Central memory CD8-positive, alpha-beta T cell (primary cell): ENCODE measurements around the gene NAP1L4.

Source experiments
- ATAC-seq: fragments of 150-1000 bp; cut with Tn5 transposase; replicated peaks from 2 replicates; pipeline ENCODE4 v1.10.0; 2022; ENCODE audit warnings: mild to moderate bottlenecking, moderate FRiP score, moderate number of reproducible peaks; ENCODE audit not compliant: poor library complexity, severe bottlenecking; ENCODE audit errors: extremely low read depth
- DNase-seq, 2 donors: peaks; one replicate each; pipeline ENCODE4 v3.0.0; 2021; ENCODE audit warnings: low spot score in 2 of 2
- H3K27ac Mint-ChIP-seq: one replicate; pipeline ENCODE4 v1.8.0; 2022; ENCODE audit warnings: low read depth, mild to moderate bottlenecking, moderate library complexity, mixed read lengths
- H3K27me3 Mint-ChIP-seq: one replicate; pipeline ENCODE4 v1.8.0; 2022; ENCODE audit warnings: mixed read lengths
- H3K36me3 Mint-ChIP-seq: one replicate; pipeline ENCODE4 v1.8.0; 2022; ENCODE audit warnings: mild to moderate bottlenecking, moderate library complexity, mixed read lengths; ENCODE audit not compliant: insufficient read depth
- H3K4me1 Mint-ChIP-seq: one replicate; pipeline ENCODE4 v1.8.0; 2022; ENCODE audit warnings: mixed read lengths
- H3K4me3 Mint-ChIP-seq: one replicate; pipeline ENCODE4 v1.8.0; 2022; ENCODE audit warnings: mild to moderate bottlenecking, moderate library complexity, mixed read lengths
- H3K9me3 Mint-ChIP-seq: one replicate; pipeline ENCODE4 v1.8.0; 2022; ENCODE audit warnings: mixed read lengths

NAP1L4 gene

GRCh38 chr11:2960139-2960538 is 32.0 kb downstream of the NAP1L4 start:
- Mint-ChIP-seq H3K4me3 (no peak overlapping the region), H3K36me3 (peaks cover 89% of the 10 kb centered on the region), H3K9me3 (no peaks in the 10 kb centered on the region), H3K27ac (no peak overlapping the region), H3K4me1 (peaks cover 40% of the 10 kb centered on the region), H3K27me3 (no peaks in the 10 kb centered on the region)
- no peak for DNase-seq
- ATAC-seq: no peak

GRCh38 chr11:2958251-2958650 is 33.9 kb downstream of the NAP1L4 start:
- no peaks in the 10 kb centered on the region for H3K27me3 Mint-ChIP-seq
- no peak overlapping the region for H3K4me3 Mint-ChIP-seq
- H3K4me1 Mint-ChIP-seq: peaks cover 34% of the 10 kb centered on the region
- peaks cover 83% of the 10 kb centered on the region for H3K36me3 Mint-ChIP-seq
- no peaks in the 10 kb centered on the region for H3K9me3 Mint-ChIP-seq
- DNase-seq (no peak), ATAC-seq (no peak)
- H3K27ac Mint-ChIP-seq: no peak overlapping the region

- Mint-ChIP-seq H3K9me3 (no peaks in the 10 kb centered on the region), H3K4me3 (no peak overlapping the region), H3K4me1 (peaks cover 21% of the 10 kb centered on the region), H3K27ac (no peak overlapping the region), H3K27me3 (no peaks in the 10 kb centered on the region), H3K36me3 (peaks cover 79% of the 10 kb centered on the region)
- ATAC-seq (no peak), DNase-seq (no peak)
Observed at GRCh38 chr11:2955906-2956476, 36.1 kb downstream of the NAP1L4 start.

GRCh38 chr11:2954263-2954662 is 37.9 kb downstream of the NAP1L4 start:
- DNase-seq (no peak), ATAC-seq (no peak)
- no peak overlapping the region for H3K4me3 Mint-ChIP-seq
- H3K36me3 Mint-ChIP-seq: peaks cover 82% of the 10 kb centered on the region
- peaks cover 23% of the 10 kb centered on the region for H3K4me1 Mint-ChIP-seq
- H3K27ac Mint-ChIP-seq: peak overlapping the region; percentile 35
- no peaks in the 10 kb centered on the region for H3K27me3 Mint-ChIP-seq
- H3K9me3 Mint-ChIP-seq: no peaks in the 10 kb centered on the region

GRCh38 chr11:2952290-2952689 is 39.8 kb downstream of the NAP1L4 start:
- Mint-ChIP-seq H3K4me1 (peaks cover 15% of the 10 kb centered on the region), H3K36me3 (peaks cover 77% of the 10 kb centered on the region), H3K27ac (no peak overlapping the region), H3K9me3 (no peaks in the 10 kb centered on the region), H3K4me3 (no peak overlapping the region), H3K27me3 (no peaks in the 10 kb centered on the region)
- DNase-seq (no peak), ATAC-seq (no peak)

- Mint-ChIP-seq H3K4me1 (peaks cover 20% of the 10 kb centered on the region), H3K36me3 (peaks cover 72% of the 10 kb centered on the region), H3K27ac (no peak overlapping the region), H3K4me3 (no peak overlapping the region), H3K27me3 (no peaks in the 10 kb centered on the region), H3K9me3 (no peaks in the 10 kb centered on the region)
- DNase-seq (no peak), ATAC-seq (no peak)
Observed at GRCh38 chr11:2951231-2952110, 40.7 kb downstream of the NAP1L4 start.

- H3K4me1 Mint-ChIP-seq: peaks cover 26% of the 10 kb centered on the region
- no peak overlapping the region for H3K27ac Mint-ChIP-seq
- H3K9me3 Mint-ChIP-seq: no peaks in the 10 kb centered on the region
Observed at GRCh38 chr11:2950825-2951224, 41.3 kb downstream of the NAP1L4 start.

GRCh38 chr11:2949920-2950319 is 42.2 kb downstream of the NAP1L4 start:
- ATAC-seq: no peak
- H3K36me3 Mint-ChIP-seq: peaks cover 67% of the 10 kb centered on the region

More at GRCh38 chr11:2950825-2951224, 41.3 kb downstream of the NAP1L4 start:
- Mint-ChIP-seq H3K36me3 (peaks cover 68% of the 10 kb centered on the region), H3K4me3 (no peak overlapping the region), H3K27me3 (no peaks in the 10 kb centered on the region)
- ATAC-seq: no peak
- DNase-seq: no peak

GRCh38 chr11:2947744-2948143 is 44.4 kb downstream of the NAP1L4 start:
- DNase-seq: no peak
- no peak overlapping the region for H3K27ac Mint-ChIP-seq
- peaks cover 38% of the 10 kb centered on the region for H3K4me1 Mint-ChIP-seq
- no peak overlapping the region for H3K4me3 Mint-ChIP-seq
- ATAC-seq: no peak
- H3K27me3 Mint-ChIP-seq: no peaks in the 10 kb centered on the region
- no peaks in the 10 kb centered on the region for H3K9me3 Mint-ChIP-seq
- peaks cover 62% of the 10 kb centered on the region for H3K36me3 Mint-ChIP-seq

More at GRCh38 chr11:2949920-2950319, 42.2 kb downstream of the NAP1L4 start:
- Mint-ChIP-seq H3K27me3 (no peaks in the 10 kb centered on the region), H3K4me1 (peaks cover 35% of the 10 kb centered on the region), H3K4me3 (no peak overlapping the region), H3K9me3 (no peaks in the 10 kb centered on the region), H3K27ac (no peak overlapping the region)
- DNase-seq: no peak

GRCh38 chr11:2945757-2946287 is 46.3 kb downstream of the NAP1L4 start:
- H3K4me3 Mint-ChIP-seq: no peak overlapping the region
- peaks cover 50% of the 10 kb centered on the region for H3K36me3 Mint-ChIP-seq
- H3K4me1 Mint-ChIP-seq: peaks cover 28% of the 10 kb centered on the region
- H3K27ac Mint-ChIP-seq: peak overlapping the region; percentile 75
- DNase-seq: no peak
- no peak for ATAC-seq
- no peaks in the 10 kb centered on the region for H3K27me3 Mint-ChIP-seq
- H3K9me3 Mint-ChIP-seq: no peaks in the 10 kb centered on the region

- Mint-ChIP-seq H3K4me1 (peaks cover 26% of the 10 kb centered on the region), H3K36me3 (peaks cover 44% of the 10 kb centered on the region), H3K27me3 (no peaks in the 10 kb centered on the region)
Observed at GRCh38 chr11:2945031-2945756, 46.9 kb downstream of the NAP1L4 start.

GRCh38 chr11:2944530-2944929 is 47.6 kb downstream of the NAP1L4 start:
- Mint-ChIP-seq H3K9me3 (peaks cover 3% of the 10 kb centered on the region), H3K4me1 (peaks cover 28% of the 10 kb centered on the region), H3K27me3 (no peaks in the 10 kb centered on the region), H3K27ac (peak overlapping the region; percentile 75), H3K36me3 (peaks cover 42% of the 10 kb centered on the region), H3K4me3 (no peak overlapping the region)
- DNase-seq: no peak
- ATAC-seq: no peak

More at GRCh38 chr11:2945031-2945756, 46.9 kb downstream of the NAP1L4 start:
- H3K9me3 Mint-ChIP-seq: no peaks in the 10 kb centered on the region
- no peak overlapping the region for H3K4me3 Mint-ChIP-seq
- ATAC-seq (no peak), DNase-seq (no peak)
- H3K27ac Mint-ChIP-seq: peak overlapping the region; percentile 75
